CD4-positive, alpha-beta T cell treated with Interleukin-21 for 1 hour (primary cell): ENCODE results near the gene PROM1.
A peak's percentile ranks its signal among the peaks of the same experiment; 100 is the strongest.

Source experiments
- DNase-seq: peaks from one replicate; pipeline ENCODE4 v3.0.0-alpha.2; 2020

Gene PROM1

GRCh38 chr4:16056681-16057385 is 27.0 kb downstream of the PROM1 start:
- no peak for DNase-seq

- DNase-seq: no peak
Observed at GRCh38 chr4:16055873-16056272, 27.9 kb downstream of the PROM1 start.

- DNase-seq: no peak
Observed at GRCh38 chr4:16055471-16055870, 28.4 kb downstream of the PROM1 start.

- no peak for DNase-seq
Observed at GRCh38 chr4:16052939-16053338, 30.9 kb downstream of the PROM1 start.

GRCh38 chr4:16051980-16052379 is 31.8 kb downstream of the PROM1 start:
- no peak for DNase-seq

GRCh38 chr4:16051132-16051531 is 32.7 kb downstream of the PROM1 start:
- no peak for DNase-seq

- DNase-seq: no peak
Observed at GRCh38 chr4:16050669-16051068, 33.2 kb downstream of the PROM1 start.

GRCh38 chr4:16048619-16049419 is 35.0 kb downstream of the PROM1 start:
- DNase-seq: no peak

- no peak for DNase-seq
Observed at GRCh38 chr4:16045687-16046086, 38.1 kb downstream of the PROM1 start.

- DNase-seq: no peak
Observed at GRCh38 chr4:16043642-16044498, 40.0 kb downstream of the PROM1 start.

GRCh38 chr4:16039139-16039538 is 44.7 kb downstream of the PROM1 start:
- no peak for DNase-seq

- DNase-seq: no peak
Observed at GRCh38 chr4:16037901-16038300, 45.9 kb downstream of the PROM1 start.

- DNase-seq: no peak
Observed at GRCh38 chr4:16035843-16036242, 48.0 kb downstream of the PROM1 start.

GRCh38 chr4:16034010-16034748 is 49.6 kb downstream of the PROM1 start:
- DNase-seq: no peak

- DNase-seq: no peak
Observed at GRCh38 chr4:16032396-16032770, 51.4 kb downstream of the PROM1 start.

- DNase-seq: no peak
Observed at GRCh38 chr4:16031546-16032395, 52.1 kb downstream of the PROM1 start.

GRCh38 chr4:16029886-16030285 is 53.9 kb downstream of the PROM1 start:
- no peak for DNase-seq

GRCh38 chr4:16029262-16029661 is 54.6 kb downstream of the PROM1 start:
- no peak for DNase-seq

GRCh38 chr4:16027626-16028025 is 56.2 kb downstream of the PROM1 start:
- DNase-seq: no peak

- DNase-seq: no peak
Observed at GRCh38 chr4:16027114-16027513, 56.7 kb downstream of the PROM1 start.

GRCh38 chr4:16026160-16026761 is 57.6 kb downstream of the PROM1 start:
- peak; percentile 63 for DNase-seq
